Measurements from ENCODE around the gene FCAMR.
"Not testable (repeated sequence)": the region's sequence is repeated elsewhere in the genome, so short reads cannot be mapped to it uniquely, and the experiment has no call there.

Gene FCAMR

GRCh38 chr1:206930210-206930798 lies 40.0 kb downstream of the FCAMR start:
- DNase-seq = no peak

- DNase-seq = no peak
These were observed 40.7 kb downstream of the FCAMR start for GRCh38 chr1:206929524-206929923.

GRCh38 chr1:206926286-206926685 lies 44.0 kb downstream of the FCAMR start:
- DNase-seq = no peak

- no peak for DNase-seq
These were observed 45.0 kb downstream of the FCAMR start for GRCh38 chr1:206925106-206925736.

GRCh38 chr1:206924592-206925105 lies 45.6 kb downstream of the FCAMR start:
- no peak for DNase-seq

- not testable (repeated sequence) for DNase-seq
These were observed 46.2 kb downstream of the FCAMR start for GRCh38 chr1:206923961-206924557.

GRCh38 chr1:206923009-206923960 lies 47.0 kb downstream of the FCAMR start:
- no peak for DNase-seq

- no peak for DNase-seq
These were observed 47.7 kb downstream of the FCAMR start for GRCh38 chr1:206922524-206922923.

GRCh38 chr1:206921772-206922265 lies 48.4 kb downstream of the FCAMR start, which contains the start of gene FCMR:
Gene FCMR (minus strand): TSS chr1:206921941. CDS start chr1:206921854, 87 bp downstream.
- no peak for DNase-seq

- DNase-seq = no peak
These were observed 52.2 kb downstream of the FCAMR start for GRCh38 chr1:206918076-206918475.

- DNase-seq = no peak
These were observed 54.1 kb downstream of the FCAMR start for GRCh38 chr1:206916000-206916709.

GRCh38 chr1:206915030-206915735 lies 55.1 kb downstream of the FCAMR start:
- DNase-seq = no peak

- no peak for DNase-seq
These were observed 56.3 kb downstream of the FCAMR start for GRCh38 chr1:206913766-206914537.

GRCh38 chr1:206912445-206913095 lies 57.7 kb downstream of the FCAMR start:
- peak; percentile 80 for DNase-seq

- peak; percentile 65 for DNase-seq
These were observed 59.1 kb downstream of the FCAMR start for GRCh38 chr1:206911064-206911663.

- DNase-seq = no peak
These were observed 60.4 kb downstream of the FCAMR start for GRCh38 chr1:206909883-206910318.

- peak; percentile 90 for DNase-seq
These were observed 60.9 kb downstream of the FCAMR start for GRCh38 chr1:206909161-206909882.

- no peak for DNase-seq
These were observed 62.2 kb downstream of the FCAMR start for GRCh38 chr1:206908038-206908437.

Data from NCI-H1105 treated with DMSO at 0.1 percent for 48 hours (cell line).